ENCODE results near the gene GAREM2. TPM values are rescaled to one million over a fixed set of nuclear protein-coding genes. Genes with fewer than 3 reads are reported as not detected.

The GAREM2 gene
- total and polyA plus RNA-seq, 7 experiments from 2014 or later: 2.4 to 8.4 (median 4.8) TPM

- POLR2A ChIA-PET: interaction anchor here (1.2 kb wide), 1 partner anchor 30 kb away, joined by 3 read pairs; no protein-coding TSS in a partner anchor
- Mint-ChIP-seq H3K27me3 (peaks cover 15 to 36% (median 18%) of the 10 kb centered on the region in 5 donors), H3K27ac (no peak overlapping the region), H3K4me3 (no peak overlapping the region), H3K36me3 (peaks cover 0 to 2% (median 0%) of the 10 kb centered on the region in 5 donors), H3K4me1 (peaks cover 4 to 12% (median 9%) of the 10 kb centered on the region in 7 donors), H3K9me3 (peaks cover 0 to 2% (median 0%) of the 10 kb centered on the region in 11 donors)
- Histone ChIP-seq H3K27ac (ENCODE audit: low read depth, low read length) (no peak overlapping the region), H3K9me3 (ENCODE audit: control insufficient read depth in 2 of 3, low read length in 3 of 3) (no peaks in the 10 kb centered on the region), H3K27me3 (ENCODE audit: control insufficient read depth in 2 of 2, insufficient read depth in 2 of 2, low read length in 2 of 2) (peaks cover 0 to 4% of the 10 kb centered on the region in 2 donors), H3K4me1 (ENCODE audit: control insufficient read depth in 2 of 2, insufficient read depth in 2 of 2, low read length in 2 of 2) (no peaks in the 10 kb centered on the region), H3K36me3 (ENCODE audit: control insufficient read depth in 2 of 3, insufficient read depth in 3 of 3, low read length in 3 of 3) (no peaks in the 10 kb centered on the region), H3K4me3 (ENCODE audit: low read length) (no peak overlapping the region)
- ATAC-seq (no peak), DNase-seq (no peak)
- CTCF ChIA-PET: no interaction called here
- intact Hi-C loops (cut with micrococcal nuclease): no loop called here
These were observed 4.1 kb upstream of the GAREM2 start for GRCh38 chr2:26168785-26169184.

- DNase-seq (no peak), ATAC-seq (no peak)
- Histone ChIP-seq H3K27me3 (ENCODE audit: control insufficient read depth in 2 of 2, insufficient read depth in 2 of 2, low read length in 2 of 2) (peaks cover 0 to 4% of the 10 kb centered on the region in 2 donors), H3K9me3 (ENCODE audit: control insufficient read depth in 2 of 3, low read length in 3 of 3) (no peaks in the 10 kb centered on the region), H3K36me3 (ENCODE audit: control insufficient read depth in 2 of 3, insufficient read depth in 3 of 3, low read length in 3 of 3) (no peaks in the 10 kb centered on the region), H3K4me3 (ENCODE audit: low read length) (no peak overlapping the region), H3K27ac (ENCODE audit: low read depth, low read length) (no peak overlapping the region), H3K4me1 (ENCODE audit: control insufficient read depth in 2 of 2, insufficient read depth in 2 of 2, low read length in 2 of 2) (no peaks in the 10 kb centered on the region)
- Mint-ChIP-seq H3K27me3 (peaks cover 16 to 38% (median 19%) of the 10 kb centered on the region in 5 donors), H3K4me1 (peaks cover 5 to 12% (median 10%) of the 10 kb centered on the region in 7 donors), H3K27ac (no peak overlapping the region), H3K36me3 (peaks cover 0 to 2% (median 0%) of the 10 kb centered on the region in 5 donors), H3K4me3 (no peak overlapping the region), H3K9me3 (peaks cover 0 to 2% (median 0%) of the 10 kb centered on the region in 11 donors)
- intact Hi-C loops (cut with micrococcal nuclease): no loop called here
- ChIA-PET POLR2A (interaction anchor here (1.2 kb wide), 1 partner anchor 30 kb away, joined by 3 read pairs; no protein-coding TSS in a partner anchor), CTCF (no interaction called here)
These were observed 3.7 kb upstream of the GAREM2 start for GRCh38 chr2:26169226-26169625.

GRCh38 chr2:26169681-26170414, 3.0 kb upstream of the GAREM2 start:
- Mint-ChIP-seq H3K9me3 (peaks cover 0 to 2% (median 0%) of the 10 kb centered on the region in 11 donors), H3K27me3 (peaks cover 22 to 39% (median 25%) of the 10 kb centered on the region in 5 donors), H3K4me1 (peaks cover 9 to 18% (median 15%) of the 10 kb centered on the region in 7 donors), H3K27ac (peak overlapping the region in 1 of 9 donors; percentile 39), H3K36me3 (peaks cover 0 to 4% (median 0%) of the 10 kb centered on the region in 5 donors), H3K4me3 (peak overlapping the region in 3 of 10 donors; percentile 3 to 18 (median 15))
- Histone ChIP-seq H3K4me3 (ENCODE audit: low read length) (no peak overlapping the region), H3K9me3 (ENCODE audit: control insufficient read depth in 2 of 3, low read length in 3 of 3) (no peaks in the 10 kb centered on the region), H3K4me1 (ENCODE audit: control insufficient read depth in 2 of 2, insufficient read depth in 2 of 2, low read length in 2 of 2) (no peaks in the 10 kb centered on the region), H3K27ac (ENCODE audit: low read depth, low read length) (no peak overlapping the region), H3K27me3 (ENCODE audit: control insufficient read depth in 2 of 2, insufficient read depth in 2 of 2, low read length in 2 of 2) (peaks cover 0 to 9% of the 10 kb centered on the region in 2 donors), H3K36me3 (ENCODE audit: control insufficient read depth in 2 of 3, insufficient read depth in 3 of 3, low read length in 3 of 3) (no peaks in the 10 kb centered on the region)
- intact Hi-C loops (cut with micrococcal nuclease): loop anchor here (2.0 to 5.0 kb wide), 3 partner anchors 161 to 407 kb away; no protein-coding TSS in a partner anchor
- ATAC-seq (no peak), DNase-seq (no peak)
- POLR2A ChIA-PET: interaction anchor here (0.6 kb wide), 1 partner anchor 330 kb away, joined by 4 read pairs; no protein-coding TSS in a partner anchor
- CTCF ChIA-PET: no interaction called here

GRCh38 chr2:26170795-26171194, 2.1 kb upstream of the GAREM2 start:
- peaks cover 0 to 9% of the 10 kb centered on the region in 2 donors for H3K27me3 ChIP-seq (ENCODE audit: control insufficient read depth in 2 of 2, insufficient read depth in 2 of 2, low read length in 2 of 2)
- ChIA-PET CTCF (no interaction called here), POLR2A (no interaction called here)
- H3K9me3 ChIP-seq (ENCODE audit: control insufficient read depth in 2 of 3, low read length in 3 of 3): no peaks in the 10 kb centered on the region
- no peaks in the 10 kb centered on the region for H3K36me3 ChIP-seq (ENCODE audit: control insufficient read depth in 2 of 3, insufficient read depth in 3 of 3, low read length in 3 of 3)
- Mint-ChIP-seq H3K9me3 (peaks cover 0 to 2% (median 0%) of the 10 kb centered on the region in 11 donors), H3K36me3 (peaks cover 0 to 4% (median 0%) of the 10 kb centered on the region in 5 donors), H3K27me3 (peaks cover 24 to 47% (median 29%) of the 10 kb centered on the region in 5 donors), H3K4me1 (peaks cover 9 to 19% (median 15%) of the 10 kb centered on the region in 7 donors), H3K27ac (no peak overlapping the region), H3K4me3 (peak overlapping the region in 3 of 10 donors; percentile 45 to 79 (median 63))
- no peaks in the 10 kb centered on the region for H3K4me1 ChIP-seq (ENCODE audit: control insufficient read depth in 2 of 2, insufficient read depth in 2 of 2, low read length in 2 of 2)
- no peak overlapping the region for H3K27ac ChIP-seq (ENCODE audit: low read depth, low read length)
- H3K4me3 ChIP-seq (ENCODE audit: low read length): no peak overlapping the region
- DNase-seq: no peak
- ATAC-seq: no peak
- intact Hi-C loops (cut with micrococcal nuclease): loop anchor here (1.0 to 5.0 kb wide), 4 partner anchors 160 to 407 kb away; no protein-coding TSS in a partner anchor

- Histone ChIP-seq H3K27me3 (ENCODE audit: control insufficient read depth in 2 of 2, insufficient read depth in 2 of 2, low read length in 2 of 2) (peaks cover 0 to 9% of the 10 kb centered on the region in 2 donors), H3K36me3 (ENCODE audit: control insufficient read depth in 2 of 3, insufficient read depth in 3 of 3, low read length in 3 of 3) (no peaks in the 10 kb centered on the region), H3K4me3 (ENCODE audit: low read length) (no peak overlapping the region), H3K27ac (ENCODE audit: low read depth, low read length) (no peak overlapping the region), H3K4me1 (ENCODE audit: control insufficient read depth in 2 of 2, insufficient read depth in 2 of 2, low read length in 2 of 2) (no peaks in the 10 kb centered on the region), H3K9me3 (ENCODE audit: control insufficient read depth in 2 of 3, low read length in 3 of 3) (no peaks in the 10 kb centered on the region)
- ATAC-seq (no peak), DNase-seq (no peak)
- Mint-ChIP-seq H3K27me3 (peaks cover 30 to 54% (median 40%) of the 10 kb centered on the region in 5 donors), H3K27ac (no peak overlapping the region), H3K9me3 (peaks cover 0 to 2% (median 0%) of the 10 kb centered on the region in 11 donors), H3K36me3 (peaks cover 0 to 4% (median 0%) of the 10 kb centered on the region in 5 donors), H3K4me3 (peak overlapping the region; percentile 71 to 89 (median 80)), H3K4me1 (peaks cover 9 to 19% (median 15%) of the 10 kb centered on the region in 7 donors)
- CTCF ChIA-PET: interaction anchor here (1.6 kb wide), 1 partner anchor 9 kb away, joined by 4 read pairs; no protein-coding TSS in a partner anchor
- intact Hi-C loops (cut with micrococcal nuclease): loop anchor here (1.0 to 5.0 kb wide), 3 partner anchors 12 to 405 kb away; no protein-coding TSS in a partner anchor
- POLR2A ChIA-PET: no interaction called here
These were observed 558 bp upstream of the GAREM2 start for GRCh38 chr2:26172189-26172870.

- peaks cover 9 to 19% (median 15%) of the 10 kb centered on the region in 7 donors for H3K4me1 Mint-ChIP-seq
- H3K27ac Mint-ChIP-seq: no peak overlapping the region
- peaks cover 0 to 4% (median 0%) of the 10 kb centered on the region in 5 donors for H3K36me3 Mint-ChIP-seq
- peaks cover 30 to 64% (median 40%) of the 10 kb centered on the region in 5 donors for H3K27me3 Mint-ChIP-seq
- peak overlapping the region; percentile 46 to 83 (median 75) for H3K4me3 Mint-ChIP-seq
- ChIA-PET CTCF (no interaction called here), POLR2A (interaction anchor here (0.6 to 1.5 kb wide), 2 partner anchors 10 to 35 kb away, joined by 3 to 9 read pairs; no protein-coding TSS in a partner anchor)
- no peak for DNase-seq
- Histone ChIP-seq H3K9me3 (ENCODE audit: control insufficient read depth in 2 of 3, low read length in 3 of 3) (no peaks in the 10 kb centered on the region), H3K36me3 (ENCODE audit: control insufficient read depth in 2 of 3, insufficient read depth in 3 of 3, low read length in 3 of 3) (no peaks in the 10 kb centered on the region), H3K27me3 (ENCODE audit: control insufficient read depth in 2 of 2, insufficient read depth in 2 of 2, low read length in 2 of 2) (peaks cover 0 to 9% of the 10 kb centered on the region in 2 donors), H3K4me3 (ENCODE audit: low read length) (no peak overlapping the region), H3K27ac (ENCODE audit: low read depth, low read length) (no peak overlapping the region), H3K4me1 (ENCODE audit: control insufficient read depth in 2 of 2, insufficient read depth in 2 of 2, low read length in 2 of 2) (no peaks in the 10 kb centered on the region)
- no peak for ATAC-seq
- peaks cover 0 to 2% (median 0%) of the 10 kb centered on the region in 11 donors for H3K9me3 Mint-ChIP-seq
- intact Hi-C loops (cut with micrococcal nuclease): loop anchor here (5.0 kb wide), 2 partner anchors 293 to 403 kb away; no protein-coding TSS in a partner anchor
These were observed 1.0 kb downstream of the GAREM2 start for GRCh38 chr2:26173776-26174482.

All from naive thymus-derived CD4-positive, alpha-beta T cell (primary cell).